Measurements from ENCODE around the gene CLSTN1.

CLSTN1 gene

GRCh38 chr1:9710037-9710436 is 113.7 kb downstream of the CLSTN1 start:
- Histone ChIP-seq H3K4me1 (ENCODE audit: control insufficient read depth, insufficient read depth, low read length) (peaks cover 10% of the 10 kb centered on the region), H3K27ac (ENCODE audit: low read depth, low read length) (no peak overlapping the region), H3K9ac (ENCODE audit: low read length) (no peak overlapping the region), H3K9me3 (ENCODE audit: control insufficient read depth, insufficient read depth, low read depth, low read length) (no peaks in the 10 kb centered on the region), H3K4me3 (ENCODE audit: low read depth, low read length) (no peak overlapping the region), H3K36me3 (ENCODE audit: control insufficient read depth, insufficient read depth, low read length) (peaks cover 3% of the 10 kb centered on the region; the same call in 1 of the 2 replicates), H3K27me3 (ENCODE audit: control insufficient read depth, insufficient read depth, low read length) (no peaks in the 10 kb centered on the region)

GRCh38 chr1:9706178-9706577 is 117.6 kb downstream of the CLSTN1 start:
- Histone ChIP-seq H3K9me3 (ENCODE audit: control insufficient read depth, insufficient read depth, low read depth, low read length) (no peaks in the 10 kb centered on the region), H3K27me3 (ENCODE audit: control insufficient read depth, insufficient read depth, low read length) (no peaks in the 10 kb centered on the region), H3K4me3 (ENCODE audit: low read depth, low read length) (no peak overlapping the region), H3K27ac (ENCODE audit: low read depth, low read length) (no peak overlapping the region), H3K9ac (ENCODE audit: low read length) (no peak overlapping the region), H3K36me3 (ENCODE audit: control insufficient read depth, insufficient read depth, low read length) (peaks cover 3% of the 10 kb centered on the region; the same call in 1 of the 2 replicates), H3K4me1 (ENCODE audit: control insufficient read depth, insufficient read depth, low read length) (no peaks in the 10 kb centered on the region; the same call in 1 of the 2 replicates)

- H3K27ac ChIP-seq (ENCODE audit: low read depth, low read length), result no peak overlapping the region
These were observed 118.2 kb downstream of the CLSTN1 start for GRCh38 chr1:9705337-9706093.

GRCh38 chr1:9703681-9704080 is 120.1 kb downstream of the CLSTN1 start:
- peaks cover 11% of the 10 kb centered on the region for H3K4me1 ChIP-seq (ENCODE audit: control insufficient read depth, insufficient read depth, low read length)
- no peak overlapping the region for H3K27ac ChIP-seq (ENCODE audit: low read depth, low read length)
- no peak overlapping the region for H3K9ac ChIP-seq (ENCODE audit: low read length)
- no peaks in the 10 kb centered on the region for H3K9me3 ChIP-seq (ENCODE audit: control insufficient read depth, insufficient read depth, low read depth, low read length)
- H3K27me3 ChIP-seq (ENCODE audit: control insufficient read depth, insufficient read depth, low read length), result no peaks in the 10 kb centered on the region
- no peak overlapping the region for H3K4me3 ChIP-seq (ENCODE audit: low read depth, low read length)
- H3K36me3 ChIP-seq (ENCODE audit: control insufficient read depth, insufficient read depth, low read length), result no peaks in the 10 kb centered on the region

More at GRCh38 chr1:9705337-9706093, 118.2 kb downstream of the CLSTN1 start:
- H3K4me3 ChIP-seq (ENCODE audit: low read depth, low read length), result no peak overlapping the region
- no peak overlapping the region for H3K9ac ChIP-seq (ENCODE audit: low read length)
- no peaks in the 10 kb centered on the region for H3K9me3 ChIP-seq (ENCODE audit: control insufficient read depth, insufficient read depth, low read depth, low read length)
- peaks cover 7% of the 10 kb centered on the region for H3K4me1 ChIP-seq (ENCODE audit: control insufficient read depth, insufficient read depth, low read length)
- H3K27me3 ChIP-seq (ENCODE audit: control insufficient read depth, insufficient read depth, low read length), result no peaks in the 10 kb centered on the region
- H3K36me3 ChIP-seq (ENCODE audit: control insufficient read depth, insufficient read depth, low read length), result peaks cover 3% of the 10 kb centered on the region; the same call in 1 of the 2 replicates

GRCh38 chr1:9703165-9703509 is 120.6 kb downstream of the CLSTN1 start:
- Histone ChIP-seq H3K4me3 (ENCODE audit: low read depth, low read length) (no peak overlapping the region), H3K27ac (ENCODE audit: low read depth, low read length) (no peak overlapping the region), H3K9me3 (ENCODE audit: control insufficient read depth, insufficient read depth, low read depth, low read length) (no peaks in the 10 kb centered on the region), H3K9ac (ENCODE audit: low read length) (no peak overlapping the region), H3K36me3 (ENCODE audit: control insufficient read depth, insufficient read depth, low read length) (no peaks in the 10 kb centered on the region), H3K4me1 (ENCODE audit: control insufficient read depth, insufficient read depth, low read length) (peaks cover 11% of the 10 kb centered on the region), H3K27me3 (ENCODE audit: control insufficient read depth, insufficient read depth, low read length) (no peaks in the 10 kb centered on the region)

DNA sequence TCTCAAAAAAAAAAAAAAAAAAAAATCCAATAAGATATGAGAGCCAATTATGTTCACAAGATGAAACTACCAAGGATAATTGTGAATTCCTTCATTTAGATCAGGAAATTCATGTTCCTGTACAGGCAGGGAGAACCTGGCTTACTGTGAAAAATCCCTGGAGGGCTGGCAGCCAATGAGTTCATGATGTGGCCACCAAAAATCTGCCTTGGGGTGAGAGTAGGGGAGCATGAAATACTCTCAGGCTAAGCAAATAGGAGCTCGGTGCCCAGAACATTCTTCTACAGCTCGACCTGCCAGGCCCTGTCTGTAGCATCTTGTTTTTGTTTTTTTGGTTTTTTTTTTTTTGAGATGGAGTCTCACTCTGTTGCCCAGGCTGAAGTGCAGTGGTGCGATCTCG is 122.1 kb downstream of the CLSTN1 start:
- Histone ChIP-seq H3K4me3 (ENCODE audit: low read depth, low read length) (no peak overlapping the region), H3K4me1 (ENCODE audit: control insufficient read depth, insufficient read depth, low read length) (peaks cover 11% of the 10 kb centered on the region), H3K36me3 (ENCODE audit: control insufficient read depth, insufficient read depth, low read length) (no peaks in the 10 kb centered on the region), H3K27ac (ENCODE audit: low read depth, low read length) (no peak overlapping the region), H3K9me3 (ENCODE audit: control insufficient read depth, insufficient read depth, low read depth, low read length) (no peaks in the 10 kb centered on the region), H3K9ac (ENCODE audit: low read length) (no peak overlapping the region), H3K27me3 (ENCODE audit: control insufficient read depth, insufficient read depth, low read length) (no peaks in the 10 kb centered on the region)

DNA sequence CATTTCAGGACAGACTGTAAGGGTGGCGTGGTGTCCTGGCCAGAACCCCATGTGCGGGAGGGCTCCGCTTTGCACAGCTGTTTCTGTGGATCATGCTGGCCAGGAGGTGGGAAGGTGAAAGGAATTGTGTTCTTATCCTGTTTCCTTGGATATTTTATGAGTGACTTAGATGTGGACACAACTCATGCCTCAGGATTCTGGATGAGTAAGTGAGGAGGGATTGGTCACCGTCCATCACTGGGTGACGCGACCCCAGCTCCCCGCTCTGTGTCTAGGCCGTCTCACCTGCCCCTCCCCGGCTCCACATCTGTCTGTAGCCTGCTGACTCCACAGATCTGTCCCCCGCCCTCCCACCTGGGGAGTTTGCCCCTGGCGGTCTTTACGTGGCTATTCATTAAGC is 123.4 kb downstream of the CLSTN1 start:
- Histone ChIP-seq H3K4me3 (ENCODE audit: low read depth, low read length) (no peak overlapping the region), H3K9ac (ENCODE audit: low read length) (no peak overlapping the region), H3K9me3 (ENCODE audit: control insufficient read depth, insufficient read depth, low read depth, low read length) (no peaks in the 10 kb centered on the region), H3K36me3 (ENCODE audit: control insufficient read depth, insufficient read depth, low read length) (no peaks in the 10 kb centered on the region), H3K27ac (ENCODE audit: low read depth, low read length) (no peak overlapping the region), H3K4me1 (ENCODE audit: control insufficient read depth, insufficient read depth, low read length) (peaks cover 11% of the 10 kb centered on the region), H3K27me3 (ENCODE audit: control insufficient read depth, insufficient read depth, low read length) (no peaks in the 10 kb centered on the region)

GRCh38 chr1:9699361-9699760 is 124.4 kb downstream of the CLSTN1 start:
- Histone ChIP-seq H3K4me1 (ENCODE audit: control insufficient read depth, insufficient read depth, low read length) (peaks cover 11% of the 10 kb centered on the region), H3K27ac (ENCODE audit: low read depth, low read length) (no peak overlapping the region), H3K27me3 (ENCODE audit: control insufficient read depth, insufficient read depth, low read length) (no peaks in the 10 kb centered on the region), H3K9ac (ENCODE audit: low read length) (no peak overlapping the region), H3K9me3 (ENCODE audit: control insufficient read depth, insufficient read depth, low read depth, low read length) (no peaks in the 10 kb centered on the region), H3K4me3 (ENCODE audit: low read depth, low read length) (no peak overlapping the region), H3K36me3 (ENCODE audit: control insufficient read depth, insufficient read depth, low read length) (no peaks in the 10 kb centered on the region)

GRCh38 chr1:9696793-9697192 is 127.0 kb downstream of the CLSTN1 start:
- no peak overlapping the region for H3K4me3 ChIP-seq (ENCODE audit: low read depth, low read length)
- H3K9ac ChIP-seq (ENCODE audit: low read length), result no peak overlapping the region
- no peak overlapping the region for H3K27ac ChIP-seq (ENCODE audit: low read depth, low read length)
- no peaks in the 10 kb centered on the region for H3K36me3 ChIP-seq (ENCODE audit: control insufficient read depth, insufficient read depth, low read length)
- no peaks in the 10 kb centered on the region for H3K27me3 ChIP-seq (ENCODE audit: control insufficient read depth, insufficient read depth, low read length)
- H3K9me3 ChIP-seq (ENCODE audit: control insufficient read depth, insufficient read depth, low read depth, low read length), result no peaks in the 10 kb centered on the region
- H3K4me1 ChIP-seq (ENCODE audit: control insufficient read depth, insufficient read depth, low read length), result peaks cover 15% of the 10 kb centered on the region

DNA sequence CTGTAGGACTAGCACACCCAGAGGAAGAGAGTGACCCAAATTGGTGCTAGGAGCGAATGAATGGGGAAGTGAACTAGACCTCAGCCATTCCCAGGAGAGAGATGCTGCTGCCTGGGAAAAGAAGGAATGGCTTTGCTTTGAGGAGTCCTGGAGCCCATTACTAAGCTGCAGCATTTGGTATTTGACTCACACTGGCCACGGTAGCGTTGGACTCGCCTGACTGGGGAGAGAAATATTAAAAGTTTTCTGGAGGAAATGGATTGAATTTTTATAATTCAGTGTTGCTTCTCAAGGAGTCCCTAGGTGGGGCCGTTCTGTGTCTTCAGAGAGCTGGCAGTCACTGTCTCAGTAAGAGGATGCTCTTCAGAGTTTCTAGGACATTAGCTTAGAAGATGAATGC is 132.1 kb downstream of the CLSTN1 start:
- H3K27me3 ChIP-seq (ENCODE audit: control insufficient read depth, insufficient read depth, low read length), result peaks cover 26% of the 10 kb centered on the region
- H3K36me3 ChIP-seq (ENCODE audit: control insufficient read depth, insufficient read depth, low read length), result no peaks in the 10 kb centered on the region
- no peak overlapping the region for H3K9ac ChIP-seq (ENCODE audit: low read length)
- H3K4me3 ChIP-seq (ENCODE audit: low read depth, low read length), result no peak overlapping the region
- H3K4me1 ChIP-seq (ENCODE audit: control insufficient read depth, insufficient read depth, low read length), result peaks cover 28% of the 10 kb centered on the region
- no peaks in the 10 kb centered on the region for H3K9me3 ChIP-seq (ENCODE audit: control insufficient read depth, insufficient read depth, low read depth, low read length)
- no peak overlapping the region for H3K27ac ChIP-seq (ENCODE audit: low read depth, low read length)

DNA sequence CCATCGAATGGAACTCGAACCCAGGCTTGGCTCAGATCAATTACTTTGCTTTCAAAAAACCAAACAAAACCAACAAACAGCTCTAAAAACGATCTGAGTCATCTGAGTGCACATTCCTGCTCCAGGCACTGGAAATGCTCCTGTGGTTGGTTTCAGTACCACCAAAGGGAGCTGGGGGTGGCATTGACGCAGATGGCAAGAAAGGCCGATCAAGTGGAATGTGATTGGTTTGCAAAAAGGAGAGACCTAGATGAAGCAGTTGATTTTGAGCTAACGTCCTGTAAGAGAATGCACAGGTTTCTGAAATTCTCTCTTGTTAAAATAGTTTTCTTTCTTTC is 132.7 kb downstream of the CLSTN1 start:
- Histone ChIP-seq H3K9ac (ENCODE audit: low read length) (no peak overlapping the region), H3K9me3 (ENCODE audit: control insufficient read depth, insufficient read depth, low read depth, low read length) (no peaks in the 10 kb centered on the region), H3K4me1 (ENCODE audit: control insufficient read depth, insufficient read depth, low read length) (peaks cover 28% of the 10 kb centered on the region), H3K36me3 (ENCODE audit: control insufficient read depth, insufficient read depth, low read length) (no peaks in the 10 kb centered on the region), H3K4me3 (ENCODE audit: low read depth, low read length) (0 out of 2 replicates have a peak overlapping the region, but pooled peaks have one; percentile 71), H3K27me3 (ENCODE audit: control insufficient read depth, insufficient read depth, low read length) (peaks cover 26% of the 10 kb centered on the region), H3K27ac (ENCODE audit: low read depth, low read length) (no peak overlapping the region)

All from HUES6 (cell line).